Measurements from ENCODE around the gene CERCAM. TPM values are rescaled to one million over a fixed set of nuclear protein-coding genes. Genes with fewer than 3 reads are reported as not detected.

The CERCAM gene
- total and polyA plus RNA-seq, 7 donors = 1.7 to 6.5 (median 2.5) TPM

- ATAC-seq = no peak
- Histone ChIP-seq H3K4me1 (peaks cover 3% of the 10 kb centered on the region), H3K36me3 (ENCODE audit: insufficient read depth in 1 of 2, low read depth in 1 of 2) (peaks cover 0 to 59% of the 10 kb centered on the region in 2 donors), H3K27me3 (ENCODE audit: insufficient read depth in 3 of 3, low read length in 2 of 3) (no peaks in the 10 kb centered on the region), H3K27ac (no peak overlapping the region), H3K9me3 (no peaks in the 10 kb centered on the region), H3K4me3 (no peak overlapping the region)
- 96 to 99% (median 97%) methylated on average over 10 of the region's 10 CpGs for WGBS, 3 donors
- intact Hi-C loops (cut with DNase I) = no loop called here
- DNase-seq = no peak
- TF ChIP-seq CTCF (IDR thresholded peaks at IDR 0.05) = no peak
Observed at GRCh38 chr9:128481561-128481960, 60.9 kb downstream of the CERCAM start.

GRCh38 chr9:128482186-128482585 lies 61.5 kb downstream of the CERCAM start:
- no peak for DNase-seq
- Histone ChIP-seq H3K27ac (no peak overlapping the region), H3K4me3 (no peak overlapping the region), H3K4me1 (peaks cover 3% of the 10 kb centered on the region), H3K9me3 (no peaks in the 10 kb centered on the region), H3K36me3 (ENCODE audit: insufficient read depth in 1 of 2, low read depth in 1 of 2) (peaks cover 0 to 61% of the 10 kb centered on the region in 2 donors), H3K27me3 (ENCODE audit: insufficient read depth in 3 of 3, low read length in 2 of 3) (no peaks in the 10 kb centered on the region)
- WGBS, 3 donors = 91 to 96% (median 93%) methylated on average over 7 of the region's 7 CpGs
- TF ChIP-seq CTCF (IDR thresholded peaks at IDR 0.05) = no peak
- intact Hi-C loops (cut with DNase I) = no loop called here
- ATAC-seq = no peak

- TF ChIP-seq CTCF (IDR thresholded peaks at IDR 0.05) = no peak
- Histone ChIP-seq H3K36me3 (ENCODE audit: insufficient read depth in 1 of 2, low read depth in 1 of 2) (peaks cover 0 to 62% of the 10 kb centered on the region in 2 donors), H3K4me3 (no peak overlapping the region), H3K4me1 (no peaks in the 10 kb centered on the region), H3K9me3 (no peaks in the 10 kb centered on the region), H3K27me3 (ENCODE audit: insufficient read depth in 3 of 3, low read length in 2 of 3) (no peaks in the 10 kb centered on the region), H3K27ac (no peak overlapping the region)
- DNase-seq (no peak), ATAC-seq (no peak)
- intact Hi-C loops (cut with DNase I) = no loop called here
- 92 to 97% (median 92%) methylated on average over 17 of the region's 17 CpGs for WGBS, 3 donors
Observed at GRCh38 chr9:128484686-128485413, 64.2 kb downstream of the CERCAM start.

- intact Hi-C loops (cut with DNase I) = no loop called here
- Histone ChIP-seq H3K27me3 (ENCODE audit: insufficient read depth in 3 of 3, low read length in 2 of 3) (no peaks in the 10 kb centered on the region), H3K27ac (no peak overlapping the region), H3K4me1 (no peaks in the 10 kb centered on the region), H3K36me3 (ENCODE audit: insufficient read depth in 1 of 2, low read depth in 1 of 2) (peaks cover 0 to 65% of the 10 kb centered on the region in 2 donors), H3K9me3 (no peaks in the 10 kb centered on the region), H3K4me3 (no peak overlapping the region)
- DNase-seq (no peak), ATAC-seq (no peak)
- 73 to 78% (median 75%) methylated on average over 7 of the region's 7 CpGs for WGBS, 3 donors
- TF ChIP-seq CTCF (IDR thresholded peaks at IDR 0.05) = no peak
Observed at GRCh38 chr9:128485414-128485855, 64.8 kb downstream of the CERCAM start.

- Histone ChIP-seq H3K9me3 (no peaks in the 10 kb centered on the region), H3K36me3 (ENCODE audit: insufficient read depth in 1 of 2, low read depth in 1 of 2) (peaks cover 0 to 65% of the 10 kb centered on the region in 2 donors), H3K4me1 (no peaks in the 10 kb centered on the region), H3K27me3 (ENCODE audit: insufficient read depth in 3 of 3, low read length in 2 of 3) (no peaks in the 10 kb centered on the region), H3K4me3 (no peak overlapping the region), H3K27ac (no peak overlapping the region)
- TF ChIP-seq CTCF (IDR thresholded peaks at IDR 0.05) = no peak
- no peak for ATAC-seq
- no peak for DNase-seq
- intact Hi-C loops (cut with DNase I) = no loop called here
Observed at GRCh38 chr9:128486201-128486600, 65.5 kb downstream of the CERCAM start.

Data from psoas muscle (tissue), 8 donors.